Measurements from ENCODE around the gene APOA1. TPM values are rescaled to one million over a fixed set of nuclear protein-coding genes. Genes with fewer than 3 reads are reported as not detected.

APOA1 gene
- total and polyA plus RNA-seq, 2 donors (not counting 3 experiments of a cell fraction or from before 2014, with no cell fraction given), result not detected

DNA sequence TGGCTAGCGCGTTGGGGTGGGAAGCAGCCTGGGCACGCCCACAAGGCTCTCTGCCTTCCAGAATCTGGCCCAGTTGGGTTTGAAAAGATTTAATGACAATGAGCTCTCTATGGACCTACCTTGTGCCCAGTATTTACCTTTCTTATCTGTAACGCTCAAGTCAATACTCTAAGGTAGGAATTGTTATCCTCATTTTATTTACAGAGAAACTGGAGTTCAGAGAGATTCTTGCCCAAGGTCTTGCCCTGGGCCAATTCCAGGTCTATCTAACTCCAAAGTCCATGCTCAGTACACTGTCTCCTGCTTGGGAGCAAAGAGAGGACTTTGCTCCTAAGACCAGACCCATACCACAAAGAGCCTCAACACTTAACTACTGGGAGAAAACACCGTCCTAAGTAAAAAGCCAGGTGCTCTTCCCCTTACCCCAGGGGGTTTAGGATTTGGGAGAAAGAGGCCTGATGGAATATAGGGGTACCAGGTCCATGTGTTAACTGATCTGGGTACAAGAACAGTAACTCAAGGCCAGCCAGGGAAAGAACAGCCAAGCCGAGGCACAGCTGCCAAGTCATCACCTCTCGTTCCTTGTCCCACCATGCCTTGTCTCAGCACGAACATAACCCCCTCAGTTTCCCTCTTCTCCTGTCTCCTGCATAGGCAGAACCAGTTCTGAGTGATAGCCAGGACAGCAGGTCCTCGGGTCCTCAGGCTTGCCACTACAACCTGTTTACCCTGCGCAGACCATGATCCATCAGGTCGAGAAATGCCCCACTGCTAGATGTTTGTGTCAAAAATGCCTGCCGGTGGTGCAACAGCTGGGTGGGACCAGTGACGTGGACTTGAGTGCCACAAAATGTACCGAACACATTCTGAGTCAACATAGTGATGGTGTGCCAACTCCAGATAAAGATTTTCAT, 28.9 kb downstream of the APOA1 start:
- CTCF ChIA-PET, result interaction anchor here (1.0 to 1.4 kb wide), 2 partner anchors 27 to 54 kb away, joined by 4 to 6 read pairs; no protein-coding TSS in a partner anchor
- H4K20me1 ChIP-seq (replicated peaks; ENCODE audit: control insufficient read depth, extremely low read depth, insufficient read depth, low read length), result no peaks in the 10 kb centered on the region
- H3K4me2 ChIP-seq (ENCODE audit: insufficient read depth, low read length), result no peak overlapping the region
- BruUV-seq (replicated peaks), result no TSS peak
- H3K79me2 ChIP-seq (ENCODE audit: control insufficient read depth, insufficient read depth, low read length), result no peaks in the 10 kb centered on the region
- H3K4me1 ChIP-seq (ENCODE audit: control insufficient read depth, extremely low read depth, insufficient read depth, low read length), result no peaks in the 10 kb centered on the region
- H3K4me3 ChIP-seq (replicated peaks in 1 of 3; ENCODE audit: insufficient read depth in 1 of 3, low read depth in 1 of 3, low read length in 3 of 3), result no peak overlapping the region
- H3K9ac ChIP-seq (replicated peaks; ENCODE audit: extremely low read depth, insufficient read depth, low read length), result no peak overlapping the region
- H3K9me1 ChIP-seq (replicated peaks; ENCODE audit: control insufficient read depth, extremely low read depth, insufficient read depth, low read length), result no peaks in the 10 kb centered on the region
- TF ChIP-seq POLR2A (IDR thresholded peaks at IDR 0.05; ENCODE audit: low read depth, low read length) (no peak), GATA2 (IDR thresholded peaks at IDR 0.05; ENCODE audit: insufficient read depth, insufficient read length, low read depth, low read length) (no peak), POLR2AphosphoS5 (IDR thresholded peaks at IDR 0.05; ENCODE audit: insufficient read depth, low read depth, low read length) (no peak), FOS (IDR thresholded peaks at IDR 0.05; ENCODE audit: borderline replicate concordance, insufficient read depth, low read length) (no peak), MYC (IDR thresholded peaks at IDR 0.05; ENCODE audit: low read depth, low read length) (no peak), JUN (IDR thresholded peaks at IDR 0.05; ENCODE audit: borderline replicate concordance, insufficient read depth, insufficient read length, low read depth) (no peak)
- TF ChIP-seq, protein P1, sequence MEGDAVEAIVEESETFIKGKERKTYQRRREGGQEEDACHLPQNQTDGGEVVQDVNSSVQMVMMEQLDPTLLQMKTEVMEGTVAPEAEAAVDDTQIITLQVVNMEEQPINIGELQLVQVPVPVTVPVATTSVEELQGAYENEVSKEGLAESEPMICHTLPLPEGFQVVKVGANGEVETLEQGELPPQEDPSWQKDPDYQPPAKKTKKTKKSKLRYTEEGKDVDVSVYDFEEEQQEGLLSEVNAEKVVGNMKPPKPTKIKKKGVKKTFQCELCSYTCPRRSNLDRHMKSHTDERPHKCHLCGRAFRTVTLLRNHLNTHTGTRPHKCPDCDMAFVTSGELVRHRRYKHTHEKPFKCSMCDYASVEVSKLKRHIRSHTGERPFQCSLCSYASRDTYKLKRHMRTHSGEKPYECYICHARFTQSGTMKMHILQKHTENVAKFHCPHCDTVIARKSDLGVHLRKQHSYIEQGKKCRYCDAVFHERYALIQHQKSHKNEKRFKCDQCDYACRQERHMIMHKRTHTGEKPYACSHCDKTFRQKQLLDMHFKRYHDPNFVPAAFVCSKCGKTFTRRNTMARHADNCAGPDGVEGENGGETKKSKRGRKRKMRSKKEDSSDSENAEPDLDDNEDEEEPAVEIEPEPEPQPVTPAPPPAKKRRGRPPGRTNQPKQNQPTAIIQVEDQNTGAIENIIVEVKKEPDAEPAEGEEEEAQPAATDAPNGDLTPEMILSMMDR (IDR thresholded peaks at IDR 0.05; ENCODE audit: extremely low read depth in 1 of 2, insufficient read depth in 1 of 2, low read depth in 1 of 2, low read length in 2 of 2), result no peak
- TF ChIP-seq, protein P2, sequence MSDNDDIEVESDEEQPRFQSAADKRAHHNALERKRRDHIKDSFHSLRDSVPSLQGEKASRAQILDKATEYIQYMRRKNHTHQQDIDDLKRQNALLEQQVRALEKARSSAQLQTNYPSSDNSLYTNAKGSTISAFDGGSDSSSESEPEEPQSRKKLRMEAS (IDR thresholded peaks at IDR 0.05; ENCODE audit: insufficient read depth, insufficient read length), result no peak
- H3K36me3 ChIP-seq (ENCODE audit: control insufficient read depth in 2 of 2, extremely low read depth in 1 of 2, insufficient read depth in 2 of 2, low read length in 2 of 2), result no peaks in the 10 kb centered on the region
- intact Hi-C loops (cut with micrococcal nuclease), result no loop called here
- H2AFZ ChIP-seq (ENCODE audit: low read depth, low read length), result no peak overlapping the region
- H3K27ac ChIP-seq (ENCODE audit: insufficient read depth, low read depth, low read length), result no peak overlapping the region
- POLR2A ChIA-PET, result no interaction called here
- FAIRE-seq, result no peak
- peaks cover 6% of the 10 kb centered on the region in 2 experiments for H3K27me3 ChIP-seq (ENCODE audit: control insufficient read depth in 2 of 2, insufficient read depth in 2 of 2, low read length in 2 of 2)
- no peaks in the 10 kb centered on the region for H3K9me3 ChIP-seq (replicated peaks; ENCODE audit: control insufficient read depth, insufficient read depth, low read length)
- DNase-seq (ENCODE audit: low read depth, low spot score), result no peak
- dilution Hi-C loops (cut with MboI; ENCODE audit: extremely low pct_ligation_motif_present, low sequenced_read_pairs), result no loop called here

Data from endothelial cell of umbilical vein (primary cell).